Measurements from ENCODE around the gene MCCC2. TPM values are rescaled to one million over a fixed set of nuclear protein-coding genes. Genes with fewer than 3 reads are reported as not detected.
A peak's percentile ranks its signal among the peaks of the same experiment; 100 is the strongest.
"Not testable (repeated sequence)": the region's sequence is repeated elsewhere in the genome, so short reads cannot be mapped to it uniquely, and the experiment has no call there.

Gene MCCC2
- total RNA-seq, 1 donor from 2014 or later, result 31.7 TPM

DNA sequence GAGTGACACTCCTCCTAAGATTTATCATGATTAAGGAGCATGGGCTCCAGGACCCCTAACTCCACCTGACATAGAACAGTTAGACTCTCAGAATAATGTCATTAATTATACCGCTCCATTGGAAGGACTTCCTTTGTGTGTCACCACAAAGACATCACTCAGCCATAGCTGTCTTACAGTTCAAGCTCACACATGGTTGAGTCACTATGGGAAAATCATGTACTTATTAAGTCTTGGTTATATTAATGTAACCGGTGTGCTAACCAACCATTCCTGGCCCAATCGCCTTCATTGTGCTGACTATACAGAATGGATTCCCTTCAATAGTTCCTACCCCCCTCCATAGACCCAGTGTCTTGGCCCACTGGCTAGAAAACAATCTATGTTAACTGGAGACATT is 10.9 kb upstream of the MCCC2 start:
- no peaks in the 10 kb centered on the region for H3K36me3 ChIP-seq (ENCODE audit: insufficient read depth, low read length)
- no peak overlapping the region for H3K27ac ChIP-seq (ENCODE audit: low read depth, low read length)
- Mint-ChIP-seq H3K4me1 (ENCODE audit: low read depth, unreplicated experiment) (no peaks in the 10 kb centered on the region), H3K27ac (ENCODE audit: unreplicated experiment) (no peak overlapping the region), H3K36me3 (ENCODE audit: low read depth, unreplicated experiment) (peaks cover 14% of the 10 kb centered on the region), H3K27me3 (ENCODE audit: low read depth, unreplicated experiment) (no peaks in the 10 kb centered on the region), H3K4me3 (ENCODE audit: unreplicated experiment) (no peak overlapping the region), H3K9me3 (ENCODE audit: unreplicated experiment) (peaks cover 2% of the 10 kb centered on the region)
- no peak for FAIRE-seq
- H3K4me2 ChIP-seq (ENCODE audit: low read length), result no peak overlapping the region
- H4K20me1 ChIP-seq (ENCODE audit: insufficient read depth, low read length), result no peaks in the 10 kb centered on the region
- no peak overlapping the region for H3K9ac ChIP-seq (ENCODE audit: low read length)
- H2AFZ ChIP-seq (ENCODE audit: low read depth, low read length), result no peak overlapping the region
- no peaks in the 10 kb centered on the region for H3K27me3 ChIP-seq (ENCODE audit: insufficient read depth, low read length)
- H3K4me3 ChIP-seq (ENCODE audit: insufficient read depth, low read depth, low read length), result no peak overlapping the region
- DNase-seq (ENCODE audit: low read depth), result peak; percentile 10
- H3K9me3 ChIP-seq (ENCODE audit: insufficient read depth, low read depth, low read length), result no peaks in the 10 kb centered on the region
- TF ChIP-seq, protein P1, sequence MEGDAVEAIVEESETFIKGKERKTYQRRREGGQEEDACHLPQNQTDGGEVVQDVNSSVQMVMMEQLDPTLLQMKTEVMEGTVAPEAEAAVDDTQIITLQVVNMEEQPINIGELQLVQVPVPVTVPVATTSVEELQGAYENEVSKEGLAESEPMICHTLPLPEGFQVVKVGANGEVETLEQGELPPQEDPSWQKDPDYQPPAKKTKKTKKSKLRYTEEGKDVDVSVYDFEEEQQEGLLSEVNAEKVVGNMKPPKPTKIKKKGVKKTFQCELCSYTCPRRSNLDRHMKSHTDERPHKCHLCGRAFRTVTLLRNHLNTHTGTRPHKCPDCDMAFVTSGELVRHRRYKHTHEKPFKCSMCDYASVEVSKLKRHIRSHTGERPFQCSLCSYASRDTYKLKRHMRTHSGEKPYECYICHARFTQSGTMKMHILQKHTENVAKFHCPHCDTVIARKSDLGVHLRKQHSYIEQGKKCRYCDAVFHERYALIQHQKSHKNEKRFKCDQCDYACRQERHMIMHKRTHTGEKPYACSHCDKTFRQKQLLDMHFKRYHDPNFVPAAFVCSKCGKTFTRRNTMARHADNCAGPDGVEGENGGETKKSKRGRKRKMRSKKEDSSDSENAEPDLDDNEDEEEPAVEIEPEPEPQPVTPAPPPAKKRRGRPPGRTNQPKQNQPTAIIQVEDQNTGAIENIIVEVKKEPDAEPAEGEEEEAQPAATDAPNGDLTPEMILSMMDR (IDR thresholded peaks at IDR 0.05; ENCODE audit: insufficient read depth, low read depth, low read length), result no peak
- no peak for TF ChIP-seq EZH2 (IDR thresholded peaks at IDR 0.05; ENCODE audit: insufficient read depth, low read length)
- no peaks in the 10 kb centered on the region for H3K4me1 ChIP-seq (ENCODE audit: insufficient read depth, low read length)
- H3K79me2 ChIP-seq (ENCODE audit: insufficient read depth, low read length), result no peaks in the 10 kb centered on the region

DNA sequence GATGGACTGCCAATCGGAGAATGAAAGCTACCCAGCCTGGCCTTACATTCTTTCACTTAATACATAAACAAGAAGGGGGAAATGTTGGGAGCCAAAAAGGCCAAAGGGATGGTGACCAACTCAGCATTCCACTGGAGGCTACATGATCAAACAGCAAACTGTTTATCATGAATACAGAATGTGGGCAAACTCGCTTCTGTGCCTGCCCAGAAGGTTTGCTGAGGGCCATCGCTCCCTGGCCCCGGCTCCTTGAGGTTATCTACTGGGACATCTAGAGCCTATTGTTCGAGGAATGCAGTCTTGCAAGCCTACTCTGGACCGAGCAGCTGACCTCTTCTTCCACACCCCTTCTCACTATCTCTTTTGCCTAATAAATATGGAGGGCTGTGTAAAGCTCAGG is 9.3 kb upstream of the MCCC2 start:
- H3K79me2 ChIP-seq (ENCODE audit: insufficient read depth, low read length); H3K27me3 Mint-ChIP-seq (ENCODE audit: low read depth, unreplicated experiment); H3K27ac Mint-ChIP-seq (ENCODE audit: unreplicated experiment); H2AFZ ChIP-seq (ENCODE audit: low read depth, low read length); H3K27me3 ChIP-seq (ENCODE audit: insufficient read depth, low read length); H3K4me1 Mint-ChIP-seq (ENCODE audit: low read depth, unreplicated experiment); DNase-seq (ENCODE audit: low read depth); H3K4me3 Mint-ChIP-seq (ENCODE audit: unreplicated experiment); H3K36me3 Mint-ChIP-seq (ENCODE audit: low read depth, unreplicated experiment); H3K4me1 ChIP-seq (ENCODE audit: insufficient read depth, low read length); H4K20me1 ChIP-seq (ENCODE audit: insufficient read depth, low read length); H3K9ac ChIP-seq (ENCODE audit: low read length); H3K27ac ChIP-seq (ENCODE audit: low read depth, low read length); H3K4me3 ChIP-seq (ENCODE audit: insufficient read depth, low read depth, low read length); H3K4me2 ChIP-seq (ENCODE audit: low read length); H3K9me3 ChIP-seq (ENCODE audit: insufficient read depth, low read depth, low read length); FAIRE-seq; H3K36me3 ChIP-seq (ENCODE audit: insufficient read depth, low read length); H3K9me3 Mint-ChIP-seq (ENCODE audit: unreplicated experiment): not testable (repeated sequence)

- TF ChIP-seq EZH2 (IDR thresholded peaks at IDR 0.05; ENCODE audit: insufficient read depth, low read length), result no peak
- TF ChIP-seq, protein P1 (IDR thresholded peaks at IDR 0.05; ENCODE audit: insufficient read depth, low read depth, low read length), result no peak
- H3K27ac ChIP-seq (ENCODE audit: low read depth, low read length), result no peak overlapping the region
- H3K4me2 ChIP-seq (ENCODE audit: low read length), result no peak overlapping the region
- no peaks in the 10 kb centered on the region for H4K20me1 ChIP-seq (ENCODE audit: insufficient read depth, low read length)
- Mint-ChIP-seq H3K27ac (ENCODE audit: unreplicated experiment) (no peak overlapping the region), H3K4me3 (ENCODE audit: unreplicated experiment) (no peak overlapping the region), H3K9me3 (ENCODE audit: unreplicated experiment) (peaks cover 2% of the 10 kb centered on the region), H3K4me1 (ENCODE audit: low read depth, unreplicated experiment) (no peaks in the 10 kb centered on the region), H3K27me3 (ENCODE audit: low read depth, unreplicated experiment) (no peaks in the 10 kb centered on the region), H3K36me3 (ENCODE audit: low read depth, unreplicated experiment) (peaks cover 2% of the 10 kb centered on the region)
- no peaks in the 10 kb centered on the region for H3K9me3 ChIP-seq (ENCODE audit: insufficient read depth, low read depth, low read length)
- H3K27me3 ChIP-seq (ENCODE audit: insufficient read depth, low read length), result no peaks in the 10 kb centered on the region
- no peaks in the 10 kb centered on the region for H3K4me1 ChIP-seq (ENCODE audit: insufficient read depth, low read length)
- H3K4me3 ChIP-seq (ENCODE audit: insufficient read depth, low read depth, low read length), result no peak overlapping the region
- no peak for DNase-seq (ENCODE audit: low read depth)
- no peaks in the 10 kb centered on the region for H3K36me3 ChIP-seq (ENCODE audit: insufficient read depth, low read length)
- FAIRE-seq, result no peak
- H3K9ac ChIP-seq (ENCODE audit: low read length), result no peak overlapping the region
- H2AFZ ChIP-seq (ENCODE audit: low read depth, low read length), result no peak overlapping the region
- H3K79me2 ChIP-seq (ENCODE audit: insufficient read depth, low read length), result peaks cover 5% of the 10 kb centered on the region
Measured at GRCh38 chr5:71582945-71583584, 4.1 kb upstream of the MCCC2 start.

Data from astrocyte (in vitro differentiated cells and primary cell).